ENCODE data around the gene ZFP14. TPM values are rescaled to one million over a fixed set of nuclear protein-coding genes. Genes with fewer than 3 reads are reported as not detected.
"Not testable (repeated sequence)": the region's sequence is repeated elsewhere in the genome, so short reads cannot be mapped to it uniquely, and the experiment has no call there.

ZFP14 gene
- total and polyA plus RNA-seq, 2 of the 4 experiments (the other 2 are of a cell fraction) = 0.67 to 2.0 TPM

DNA sequence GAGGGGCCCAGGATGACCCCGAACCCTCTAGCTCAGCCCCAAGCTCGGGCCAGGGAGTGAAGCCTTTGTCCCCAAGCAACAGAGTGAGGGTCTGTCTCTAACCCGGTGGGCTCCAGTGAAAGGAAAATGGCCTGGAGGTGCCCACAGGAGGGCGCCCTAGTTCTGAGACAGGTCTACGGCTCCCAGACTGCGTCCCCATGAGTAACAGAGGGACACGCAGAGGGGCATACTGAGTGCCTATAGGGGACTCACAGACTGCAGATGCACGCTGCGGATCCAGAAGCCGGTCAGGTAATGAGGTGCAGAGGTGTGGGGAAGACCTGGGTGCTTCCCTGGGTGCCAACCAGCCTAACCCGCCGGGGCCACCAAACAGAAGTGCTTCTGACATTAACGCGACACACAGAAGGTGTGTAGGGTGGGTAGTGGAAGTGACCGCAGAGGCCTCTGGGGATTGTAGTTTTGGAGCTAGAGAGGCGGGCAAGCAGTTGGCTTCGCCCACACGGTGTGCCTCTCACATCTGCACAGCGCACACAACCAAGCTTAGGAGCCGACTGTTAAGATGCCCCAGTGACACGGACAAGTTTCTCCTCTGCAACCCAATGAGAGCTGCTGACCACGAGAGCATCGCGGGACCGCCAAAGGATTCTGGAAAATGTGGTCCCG lies 67.8 kb downstream of the ZFP14 start:
- ATAC-seq (ENCODE audit: low read depth); H2BK120ac ChIP-seq (ENCODE audit: low read depth, low read length); CTCF ChIA-PET; H3K36me3 ChIP-seq (ENCODE audit: control insufficient read depth, insufficient read depth, low read length); H3K23ac ChIP-seq (ENCODE audit: low read depth, low read length); H3K4me3 ChIP-seq (ENCODE audit: insufficient read depth, low read depth, low read length); H2AFZ ChIP-seq (replicated peaks; ENCODE audit: low read length, poor library complexity); H4K20me1 ChIP-seq (ENCODE audit: insufficient read depth, low read length); H4K91ac ChIP-seq (ENCODE audit: insufficient read depth, low read depth, low read length); H3K79me1 ChIP-seq (ENCODE audit: low read depth in 1 of 2, low read length in 2 of 2); POLR2A ChIA-PET (ENCODE audit: unreplicated experiment); H3K4me1 ChIP-seq (ENCODE audit: control insufficient read depth, insufficient read depth, low read length); dilution Hi-C loops (cut with HindIII; ENCODE audit: low sequenced_read_pairs, unreplicated experiment); H3K27me3 ChIP-seq (ENCODE audit: control insufficient read depth, insufficient read depth, low read length); H3K9me3 ChIP-seq (ENCODE audit: control insufficient read depth, insufficient read depth, low read length); H3K14ac ChIP-seq (replicated peaks; ENCODE audit: low read depth, low read length); H2BK5ac ChIP-seq (ENCODE audit: low read depth, low read length, poor library complexity, severe bottlenecking); H3K56ac ChIP-seq (ENCODE audit: extremely low read depth, insufficient read depth, low read length); H3K9ac ChIP-seq (ENCODE audit: low read depth, low read length); H3K4me2 ChIP-seq (ENCODE audit: low read depth, low read length); intact Hi-C loops (cut with micrococcal nuclease); H3K4ac ChIP-seq (ENCODE audit: low read depth, low read length); H2BK15ac ChIP-seq (ENCODE audit: low read depth, low read length); BruUV-seq (replicated peaks); DNase-seq; H3K27ac ChIP-seq (ENCODE audit: insufficient read depth, low read length); H2BK20ac ChIP-seq (ENCODE audit: low read depth, low read length); H2AK5ac ChIP-seq (ENCODE audit: low read depth, low read length); H4K5ac ChIP-seq (ENCODE audit: low read depth, low read length); H2AK9ac ChIP-seq (replicated peaks; ENCODE audit: low read depth, low read length, poor library complexity); H4K8ac ChIP-seq (ENCODE audit: low read depth in 2 of 2, low read length in 2 of 2); H3K9me1 ChIP-seq (ENCODE audit: insufficient read depth, low read length); in situ Hi-C loops (cut with MboI; ENCODE audit: low sequenced_read_pairs); H3K18ac ChIP-seq (ENCODE audit: low read depth, low read length): not testable (repeated sequence)
- no CpG with 5 or more reads among the region's 26 CpGs for WGBS, 2 experiments (ENCODE audit: extremely low coverage in 2 of 2, insufficient read length in 1 of 2)

DNA sequence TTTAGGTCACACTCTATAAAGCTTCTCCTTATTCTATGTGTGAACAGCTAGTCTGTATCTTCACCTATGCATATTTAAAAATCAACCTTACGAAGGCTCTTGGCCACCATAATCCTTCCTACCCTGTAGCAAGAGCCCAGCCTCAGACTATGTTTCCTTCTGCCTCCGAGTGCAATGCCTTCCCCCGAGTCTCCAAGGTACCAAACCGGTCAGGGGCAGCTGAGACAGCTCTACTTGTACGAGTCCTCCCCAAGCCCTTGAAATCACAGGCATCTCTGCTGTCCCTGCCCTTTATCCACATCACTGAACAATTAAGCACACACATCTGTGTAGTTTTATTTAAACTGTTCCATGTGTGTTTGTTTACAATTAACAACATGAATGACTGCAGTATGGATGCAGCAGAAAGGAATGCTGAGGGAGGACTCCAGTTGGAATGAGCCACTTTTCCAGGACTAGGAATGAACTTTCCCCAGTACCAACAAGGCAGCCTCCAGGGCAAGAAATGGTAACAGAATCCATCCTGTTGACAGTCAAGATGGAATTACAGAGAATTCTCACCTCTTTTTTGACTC lies 68.5 kb downstream of the ZFP14 start:
- H2AK9ac ChIP-seq (replicated peaks; ENCODE audit: low read depth, low read length, poor library complexity); H4K5ac ChIP-seq (ENCODE audit: low read depth, low read length); H3K4me3 ChIP-seq (ENCODE audit: insufficient read depth, low read depth, low read length); dilution Hi-C loops (cut with HindIII; ENCODE audit: low sequenced_read_pairs, unreplicated experiment); H4K8ac ChIP-seq (ENCODE audit: low read depth in 2 of 2, low read length in 2 of 2); H4K20me1 ChIP-seq (ENCODE audit: insufficient read depth, low read length); H3K4ac ChIP-seq (ENCODE audit: low read depth, low read length); BruUV-seq (replicated peaks); H3K9me3 ChIP-seq (ENCODE audit: control insufficient read depth, insufficient read depth, low read length); H3K36me3 ChIP-seq (ENCODE audit: control insufficient read depth, insufficient read depth, low read length); H3K4me2 ChIP-seq (ENCODE audit: low read depth, low read length); H3K4me1 ChIP-seq (ENCODE audit: control insufficient read depth, insufficient read depth, low read length); H2BK5ac ChIP-seq (ENCODE audit: low read depth, low read length, poor library complexity, severe bottlenecking); H3K14ac ChIP-seq (replicated peaks; ENCODE audit: low read depth, low read length); H3K56ac ChIP-seq (ENCODE audit: extremely low read depth, insufficient read depth, low read length); intact Hi-C loops (cut with micrococcal nuclease); H3K27me3 ChIP-seq (ENCODE audit: control insufficient read depth, insufficient read depth, low read length); H3K18ac ChIP-seq (ENCODE audit: low read depth, low read length); H2BK20ac ChIP-seq (ENCODE audit: low read depth, low read length); CTCF ChIA-PET; H3K23ac ChIP-seq (ENCODE audit: low read depth, low read length); H3K9ac ChIP-seq (ENCODE audit: low read depth, low read length); H2BK15ac ChIP-seq (ENCODE audit: low read depth, low read length); H4K91ac ChIP-seq (ENCODE audit: insufficient read depth, low read depth, low read length); H3K27ac ChIP-seq (ENCODE audit: insufficient read depth, low read length); H2AK5ac ChIP-seq (ENCODE audit: low read depth, low read length); H2BK120ac ChIP-seq (ENCODE audit: low read depth, low read length); in situ Hi-C loops (cut with MboI; ENCODE audit: low sequenced_read_pairs); H3K9me1 ChIP-seq (ENCODE audit: insufficient read depth, low read length); H3K79me1 ChIP-seq (ENCODE audit: low read depth in 1 of 2, low read length in 2 of 2); POLR2A ChIA-PET (ENCODE audit: unreplicated experiment); H2AFZ ChIP-seq (replicated peaks; ENCODE audit: low read length, poor library complexity): not testable (repeated sequence)
- DNase-seq = peak; percentile 16
- no CpG with 5 or more reads among the region's 5 CpGs for WGBS, 2 experiments (ENCODE audit: extremely low coverage in 2 of 2, insufficient read length in 1 of 2)
- ATAC-seq (ENCODE audit: low read depth) = peak; percentile 91

Data from IMR-90 (cell line).